GM18526 (cell line): ENCODE data around the gene BLNK.

Experiments
- POLR2A ChIP-seq: IDR thresholded peaks from 3 replicates; pipeline ENCODE4 v1.6.1; 2011; ENCODE audit not compliant: insufficient read length; ENCODE audit errors: extremely low read depth

The BLNK gene

GRCh38 chr10:96292971-96293920 lies 21.9 kb upstream of the BLNK start:
- TF ChIP-seq POLR2A, result no peak

DNA sequence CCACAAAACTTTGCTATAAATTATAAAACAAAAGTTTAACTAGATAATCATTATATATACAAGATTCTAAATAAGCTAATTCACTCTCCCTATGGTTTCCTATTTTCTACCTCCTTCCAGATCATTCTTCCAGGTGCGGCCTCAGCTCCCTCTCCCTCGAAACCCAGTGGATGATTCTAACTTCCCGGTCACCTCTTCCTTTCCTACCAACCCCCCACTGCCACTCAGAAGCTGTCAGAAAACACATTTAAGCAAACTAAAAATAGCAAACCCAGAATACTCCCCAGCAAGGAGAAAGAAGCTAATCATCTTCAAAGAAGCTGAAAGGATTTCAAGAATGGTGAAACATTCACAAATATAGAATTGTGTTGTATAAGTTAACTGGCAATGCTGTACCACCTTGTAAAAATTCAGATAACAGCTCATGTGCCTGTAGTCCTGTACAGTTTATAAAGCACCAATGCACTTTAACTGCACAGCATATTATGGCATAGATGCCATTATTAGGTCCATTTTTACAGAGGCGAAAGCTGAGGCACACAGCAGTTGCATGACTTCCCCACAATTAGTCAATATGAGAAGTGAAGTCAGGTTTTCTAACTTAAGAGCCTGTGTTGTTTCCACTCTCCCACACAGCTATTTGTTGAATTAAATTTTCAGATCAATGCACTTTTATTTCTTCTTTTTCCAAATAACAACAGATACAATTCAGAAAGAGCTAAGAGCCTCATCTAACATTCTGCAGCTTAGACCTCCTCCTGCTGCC lies 19.2 kb upstream of the BLNK start:
- TF ChIP-seq POLR2A, result no peak

- TF ChIP-seq POLR2A, result no peak
Measured at GRCh38 chr10:96289218-96289910, 18.0 kb upstream of the BLNK start.

DNA sequence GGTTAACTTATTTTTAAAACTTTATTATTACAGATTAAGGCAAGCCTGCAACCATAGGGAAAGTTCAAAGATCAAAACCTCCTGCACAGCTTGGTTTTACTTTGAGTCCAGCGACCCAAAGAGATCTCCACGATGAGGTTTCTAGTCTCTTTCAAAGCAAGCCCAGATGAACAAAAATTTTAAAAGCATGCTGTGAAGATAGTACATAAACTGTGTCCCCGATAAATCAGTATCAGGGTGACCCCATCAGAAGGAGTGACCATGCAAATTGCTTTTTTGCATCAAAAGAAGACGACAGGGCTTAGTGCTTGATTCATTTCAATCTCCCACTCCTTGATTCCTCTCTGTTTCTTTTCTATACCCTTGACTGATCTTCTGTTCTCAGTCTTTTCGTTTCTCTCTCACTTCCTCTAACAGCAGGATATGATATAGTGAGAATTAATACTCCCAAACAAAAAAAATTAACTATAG lies 16.8 kb upstream of the BLNK start:
- TF ChIP-seq POLR2A, result no peak

- TF ChIP-seq POLR2A, result peak; percentile 49
Measured at GRCh38 chr10:96287392-96288105, 16.2 kb upstream of the BLNK start.

DNA sequence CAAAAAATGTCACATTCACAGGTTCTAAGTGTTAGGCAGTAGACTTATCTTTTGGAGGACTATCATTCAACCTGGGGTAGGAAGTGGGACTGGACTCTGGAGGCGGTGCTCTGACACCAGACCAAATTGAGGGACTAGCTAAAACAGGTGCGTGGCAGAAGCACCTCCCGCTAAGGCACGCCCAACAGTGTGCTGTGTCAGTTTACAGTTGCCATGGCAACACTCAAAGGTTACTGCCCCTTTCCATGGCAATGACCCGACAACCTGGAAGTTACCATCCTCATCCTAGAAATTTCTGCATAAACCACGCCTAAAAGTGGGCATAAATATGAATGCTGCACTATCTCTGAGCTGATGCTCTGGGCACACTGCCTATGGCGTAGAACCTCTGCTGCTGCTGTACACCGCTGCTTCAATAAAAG lies 14.0 kb upstream of the BLNK start:
- no peak for TF ChIP-seq POLR2A

- TF ChIP-seq POLR2A, result no peak
Measured at GRCh38 chr10:96283756-96284155, 12.4 kb upstream of the BLNK start.

DNA sequence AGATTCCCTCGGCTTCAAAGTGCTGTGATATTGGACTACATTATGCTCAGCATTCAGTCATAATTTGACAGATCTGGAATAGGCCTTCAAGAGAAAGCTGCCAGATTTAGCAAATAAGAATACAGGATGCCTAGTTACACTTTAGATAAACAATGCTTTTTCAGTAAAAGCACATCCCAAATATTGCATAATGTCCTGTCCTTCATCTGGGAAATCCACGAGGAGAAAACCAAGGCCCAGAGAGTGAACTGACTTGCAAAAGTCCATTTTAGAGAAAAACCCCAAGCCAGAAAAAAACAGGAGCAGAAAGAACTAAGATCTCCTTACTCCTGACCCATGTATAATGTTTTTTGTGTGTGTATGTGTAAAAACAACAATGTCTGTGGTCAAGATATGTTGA lies 12.0 kb upstream of the BLNK start:
- TF ChIP-seq POLR2A, result no peak

DNA sequence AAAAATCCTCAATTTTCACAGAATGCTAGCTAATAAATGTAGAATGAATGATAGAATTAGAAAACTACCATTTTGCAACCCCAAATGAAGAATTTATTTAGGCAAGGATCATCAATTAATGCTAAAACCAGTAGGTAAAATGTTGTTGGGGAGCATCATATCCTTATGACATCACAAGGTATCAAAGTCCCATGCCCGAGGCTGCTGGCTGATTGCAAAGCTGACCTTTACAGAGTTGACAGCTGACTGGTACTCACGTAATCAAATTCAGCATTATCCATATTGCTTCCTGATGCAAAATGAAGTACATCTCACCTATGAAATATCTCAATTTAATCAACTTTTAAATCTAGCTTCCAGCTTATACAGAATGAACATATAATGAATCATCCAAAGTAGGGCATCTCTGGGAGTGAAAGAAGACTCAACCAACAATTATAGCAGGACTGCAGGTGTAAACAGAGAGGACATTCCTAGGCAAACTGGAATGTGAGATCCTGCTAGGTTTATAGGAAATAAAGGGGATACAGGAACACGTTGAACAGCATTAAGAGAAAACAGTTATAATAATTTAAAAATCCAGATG lies 10.2 kb upstream of the BLNK start:
- no peak for TF ChIP-seq POLR2A

DNA sequence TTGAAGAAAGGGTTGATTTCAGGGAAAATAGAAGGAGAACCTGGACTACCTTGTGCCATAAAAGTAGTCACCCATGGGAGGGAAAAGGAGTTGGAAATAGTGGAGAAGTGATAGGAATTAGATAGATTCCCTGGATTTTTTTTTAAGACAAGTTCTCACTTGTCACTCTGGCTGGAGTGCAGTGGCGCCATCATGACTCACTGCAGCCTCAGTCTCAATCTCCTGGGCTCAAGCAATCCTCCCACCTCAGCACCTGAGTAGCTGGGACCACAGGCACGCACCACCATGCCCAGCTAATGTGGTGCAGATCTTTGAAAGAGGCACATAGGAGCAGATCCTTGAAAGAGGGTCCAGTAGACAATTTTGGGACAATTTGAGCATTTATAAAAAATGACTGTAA lies 9.5 kb upstream of the BLNK start:
- no peak for TF ChIP-seq POLR2A

- no peak for TF ChIP-seq POLR2A
Measured at GRCh38 chr10:96279191-96279641, 7.8 kb upstream of the BLNK start.

DNA sequence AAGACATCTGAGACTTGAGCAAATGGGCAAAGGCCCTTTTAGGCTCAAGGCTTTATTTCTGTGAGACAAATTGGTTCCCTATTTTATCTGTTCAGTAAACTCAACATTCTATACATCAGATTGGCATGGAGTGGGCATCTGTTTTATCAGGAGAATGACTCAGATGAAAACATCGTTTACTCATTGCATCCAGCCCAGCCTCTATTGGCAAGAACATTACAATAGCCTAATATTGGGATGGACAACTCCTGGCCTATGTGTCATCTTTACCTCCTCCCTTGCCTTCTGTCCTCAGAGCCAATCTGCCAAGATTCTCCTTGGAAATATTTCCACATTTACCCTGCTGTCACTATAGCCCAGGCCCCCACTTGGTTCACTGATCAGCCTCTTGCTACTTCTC lies 5.5 kb upstream of the BLNK start:
- no peak for TF ChIP-seq POLR2A

GRCh38 chr10:96276426-96276825 lies 5.1 kb upstream of the BLNK start:
- TF ChIP-seq POLR2A, result no peak

DNA sequence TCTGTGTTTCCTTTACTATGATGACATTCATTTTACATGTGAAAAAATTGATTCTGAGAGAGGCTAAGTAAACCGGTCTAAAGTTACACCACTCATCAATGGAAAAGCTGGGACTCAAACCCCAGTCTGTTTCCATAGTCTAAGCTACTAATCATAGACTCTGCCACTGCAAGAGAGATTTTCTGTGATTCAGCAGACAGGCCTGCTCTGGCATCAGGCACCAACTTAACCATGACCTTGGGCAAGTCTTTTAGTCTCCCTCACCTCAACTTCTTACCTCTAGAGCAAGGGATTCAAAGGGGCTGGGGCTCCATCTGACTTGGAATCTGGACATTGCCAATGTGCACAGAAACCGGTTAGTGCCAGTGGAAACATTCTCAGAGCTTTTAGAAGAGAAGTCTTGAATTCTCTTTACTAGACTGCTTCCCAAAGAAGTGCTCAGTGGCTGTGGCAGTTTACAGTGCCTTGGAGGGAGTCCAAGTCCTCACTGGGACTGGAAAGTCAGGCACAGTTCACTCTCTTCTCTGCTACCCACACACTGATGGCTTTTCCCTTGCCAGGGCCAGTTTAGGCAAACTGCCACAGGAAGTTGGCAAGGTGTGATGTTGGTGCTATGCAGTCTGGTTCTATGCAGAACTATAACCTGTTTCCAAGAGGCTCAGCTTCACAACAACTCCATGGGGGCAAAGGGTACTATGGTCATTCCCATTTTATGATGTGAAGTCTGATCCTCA lies 4.5 kb upstream of the BLNK start:
- no peak for TF ChIP-seq POLR2A
